ENCODE measurements around the gene BNIPL.

DNA sequence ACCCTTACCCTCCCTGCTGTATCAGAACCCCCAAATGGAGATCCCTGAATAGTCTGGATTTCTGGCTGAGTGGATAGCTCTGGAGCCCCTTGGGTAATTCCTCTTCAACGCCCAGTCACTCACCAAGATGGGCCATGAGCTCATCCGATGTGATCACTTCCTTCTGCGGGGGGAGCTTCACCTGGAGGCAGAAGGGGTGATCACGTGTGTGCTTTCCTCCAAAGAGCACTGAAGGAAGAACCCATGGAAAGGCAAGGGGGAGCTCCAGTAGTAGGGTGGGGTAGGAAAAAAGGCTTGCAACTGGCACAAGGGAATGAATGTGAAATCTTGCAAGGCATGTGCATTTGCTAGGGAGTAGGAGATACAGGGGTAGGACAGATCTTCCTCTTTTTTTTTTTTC, 34.8 kb upstream of the BNIPL start:
- TF ChIP-seq, protein P1, sequence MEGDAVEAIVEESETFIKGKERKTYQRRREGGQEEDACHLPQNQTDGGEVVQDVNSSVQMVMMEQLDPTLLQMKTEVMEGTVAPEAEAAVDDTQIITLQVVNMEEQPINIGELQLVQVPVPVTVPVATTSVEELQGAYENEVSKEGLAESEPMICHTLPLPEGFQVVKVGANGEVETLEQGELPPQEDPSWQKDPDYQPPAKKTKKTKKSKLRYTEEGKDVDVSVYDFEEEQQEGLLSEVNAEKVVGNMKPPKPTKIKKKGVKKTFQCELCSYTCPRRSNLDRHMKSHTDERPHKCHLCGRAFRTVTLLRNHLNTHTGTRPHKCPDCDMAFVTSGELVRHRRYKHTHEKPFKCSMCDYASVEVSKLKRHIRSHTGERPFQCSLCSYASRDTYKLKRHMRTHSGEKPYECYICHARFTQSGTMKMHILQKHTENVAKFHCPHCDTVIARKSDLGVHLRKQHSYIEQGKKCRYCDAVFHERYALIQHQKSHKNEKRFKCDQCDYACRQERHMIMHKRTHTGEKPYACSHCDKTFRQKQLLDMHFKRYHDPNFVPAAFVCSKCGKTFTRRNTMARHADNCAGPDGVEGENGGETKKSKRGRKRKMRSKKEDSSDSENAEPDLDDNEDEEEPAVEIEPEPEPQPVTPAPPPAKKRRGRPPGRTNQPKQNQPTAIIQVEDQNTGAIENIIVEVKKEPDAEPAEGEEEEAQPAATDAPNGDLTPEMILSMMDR (IDR thresholded peaks at IDR 0.05; ENCODE audit: insufficient read depth, low read length, poor library complexity, severe bottlenecking): no peak
- TF ChIP-seq EZH2phosphoT487 (conservative IDR thresholded peaks at IDR 0.05; ENCODE audit: low read length): no peak

Data from SU-DHL-6 (cell line).